ENCODE data around the gene MAP2K6.

The MAP2K6 gene

DNA sequence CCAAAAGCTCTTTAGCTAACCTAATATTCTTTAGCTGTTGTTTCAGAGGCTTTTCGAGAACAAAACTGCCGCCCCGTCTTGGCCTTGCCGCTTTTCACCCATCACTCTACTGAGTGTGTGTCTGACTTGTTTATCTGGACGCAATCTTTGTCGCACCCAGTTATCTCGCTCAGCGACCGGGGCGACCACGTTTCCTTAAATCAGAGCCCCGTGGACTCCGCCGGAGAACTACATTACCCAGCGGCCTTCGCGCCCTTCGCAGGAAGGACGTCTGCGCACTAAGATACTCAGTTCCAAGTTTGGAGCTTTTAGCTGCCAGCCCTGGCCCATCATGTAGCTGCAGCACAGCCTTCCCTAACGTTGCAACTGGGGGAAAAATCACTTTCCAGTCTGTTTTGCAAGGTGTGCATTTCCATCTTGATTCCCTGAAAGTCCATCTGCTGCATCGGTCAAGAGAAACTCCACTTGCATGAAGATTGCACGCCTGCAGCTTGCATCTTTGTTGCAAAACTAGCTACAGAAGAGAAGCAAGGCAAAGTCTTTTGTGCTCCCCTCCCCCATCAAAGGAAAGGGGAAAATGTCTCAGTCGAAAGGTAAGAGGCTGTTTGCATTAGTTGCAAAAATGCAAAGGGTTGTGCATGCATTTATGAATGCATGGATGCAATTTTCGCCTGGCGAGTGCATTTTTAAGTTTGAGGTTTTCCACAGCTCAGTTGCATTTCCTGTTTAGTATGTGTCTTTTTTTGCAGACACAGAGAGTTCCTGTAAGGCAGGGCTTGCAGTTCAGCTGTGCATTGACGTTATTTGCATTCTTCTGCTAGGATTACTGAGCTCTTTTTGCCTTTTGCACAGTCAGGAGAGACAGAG is at the start of gene MAP2K6:
TSS of gene MAP2K6 (plus strand) at position 290 of the 867 bp plus-strand sequence. CDS start at position 578, 288 bp downstream.
- peak; percentile 63 for DNase-seq

DNA sequence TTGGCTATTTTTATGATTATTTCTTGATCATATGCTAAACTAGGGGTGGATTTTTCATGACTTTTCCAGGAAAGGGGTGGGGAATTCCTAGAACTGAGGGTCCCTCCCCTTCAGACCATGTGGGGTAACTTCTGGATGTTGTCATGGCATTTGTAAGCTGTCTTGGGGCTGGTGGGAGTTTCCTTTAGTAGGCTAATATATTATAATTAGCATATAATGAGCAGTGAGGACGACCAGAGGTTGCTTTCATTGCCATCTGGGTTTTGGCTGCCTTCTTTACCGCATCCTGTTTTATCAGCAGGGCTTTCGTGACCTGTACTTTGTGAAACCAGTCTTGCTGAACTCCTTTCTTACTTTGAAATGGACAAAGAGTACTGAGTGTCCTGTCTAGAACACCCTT is 47.2 kb upstream of the MAP2K6 start:
- DNase-seq: no peak

GRCh38 chr17:69373069-69373468 is 41.4 kb upstream of the MAP2K6 start:
- no peak for DNase-seq

- no peak for DNase-seq
These were observed 39.3 kb upstream of the MAP2K6 start for GRCh38 chr17:69375229-69375628.

- no peak for DNase-seq
These were observed 25.6 kb upstream of the MAP2K6 start for GRCh38 chr17:69388822-69389442.

DNA sequence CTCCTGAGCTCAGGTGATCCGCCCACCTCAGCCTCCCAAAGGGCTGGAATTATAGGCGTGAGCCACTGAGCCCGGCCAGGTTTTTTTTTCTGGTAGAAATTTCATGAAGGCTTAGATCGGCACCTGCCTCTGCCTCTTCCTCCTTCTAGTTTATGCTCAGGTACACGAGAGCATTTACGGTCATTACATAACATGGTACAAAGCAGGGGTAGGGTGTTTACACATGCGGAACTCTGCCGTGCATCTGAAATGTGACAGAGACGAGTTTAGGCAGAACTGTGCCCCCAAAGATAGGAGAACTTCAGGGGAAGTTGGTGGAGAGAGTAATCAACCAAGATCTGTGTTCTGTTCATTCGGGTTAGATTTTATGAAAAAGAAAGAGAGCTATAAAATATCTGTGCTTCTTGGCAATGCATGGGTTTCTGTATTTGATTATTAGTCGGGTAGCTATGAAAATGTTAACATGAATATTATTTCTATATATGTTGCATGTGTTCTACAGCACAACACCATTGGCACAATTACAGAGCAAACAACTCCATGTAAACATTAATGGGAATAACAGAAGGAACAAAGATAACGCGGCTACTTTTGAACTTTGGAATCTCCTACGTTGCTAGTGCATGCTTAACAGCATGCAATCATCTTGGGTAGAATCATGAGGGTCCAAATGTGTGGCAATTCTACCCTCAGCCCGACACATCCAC is 23.5 kb upstream of the MAP2K6 start:
- DNase-seq: no peak

- no peak for DNase-seq
These were observed 13.2 kb upstream of the MAP2K6 start for GRCh38 chr17:69401251-69401650.

- no peak for DNase-seq
These were observed 12.4 kb upstream of the MAP2K6 start for GRCh38 chr17:69402052-69402451.

DNA sequence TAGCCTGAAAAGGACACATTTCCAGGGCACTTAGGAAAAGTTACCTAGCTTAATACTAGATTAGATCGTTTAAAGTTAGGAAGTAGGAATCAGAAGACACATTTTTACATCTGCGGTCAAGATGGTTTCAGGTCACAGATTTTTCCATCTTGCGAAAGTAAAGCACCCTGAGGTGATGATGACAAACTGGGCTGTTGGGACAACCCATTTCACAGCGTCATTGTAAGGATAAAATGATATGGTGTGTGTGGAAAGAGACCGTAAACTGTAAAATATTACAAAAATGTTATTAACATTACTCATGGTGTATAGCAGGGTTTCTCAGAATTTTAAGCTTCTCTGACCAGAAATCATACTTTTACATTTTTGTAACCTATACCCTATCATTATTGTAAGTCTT is 10.1 kb upstream of the MAP2K6 start:
- DNase-seq: no peak

GRCh38 chr17:69405096-69405495 is 9.4 kb upstream of the MAP2K6 start:
- DNase-seq: no peak

DNA sequence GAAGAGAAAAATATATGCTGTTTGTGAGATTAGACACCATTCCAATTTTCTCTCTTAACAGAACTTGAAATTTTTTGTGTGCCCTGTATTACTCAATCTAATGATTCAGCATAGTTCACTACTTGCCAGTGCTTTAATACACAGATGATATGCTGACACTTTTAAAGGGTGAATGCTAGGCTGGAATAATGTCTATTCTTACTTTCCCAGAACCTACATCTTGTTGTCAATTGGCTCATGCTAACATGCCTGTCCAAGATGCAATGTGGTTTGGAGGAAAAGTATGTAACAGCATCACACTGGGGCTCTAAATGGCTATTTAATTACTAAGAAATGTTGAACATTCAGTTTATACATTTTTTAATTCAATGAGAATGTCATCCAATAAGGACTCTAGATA is 7.6 kb upstream of the MAP2K6 start:
- no peak for DNase-seq

DNA sequence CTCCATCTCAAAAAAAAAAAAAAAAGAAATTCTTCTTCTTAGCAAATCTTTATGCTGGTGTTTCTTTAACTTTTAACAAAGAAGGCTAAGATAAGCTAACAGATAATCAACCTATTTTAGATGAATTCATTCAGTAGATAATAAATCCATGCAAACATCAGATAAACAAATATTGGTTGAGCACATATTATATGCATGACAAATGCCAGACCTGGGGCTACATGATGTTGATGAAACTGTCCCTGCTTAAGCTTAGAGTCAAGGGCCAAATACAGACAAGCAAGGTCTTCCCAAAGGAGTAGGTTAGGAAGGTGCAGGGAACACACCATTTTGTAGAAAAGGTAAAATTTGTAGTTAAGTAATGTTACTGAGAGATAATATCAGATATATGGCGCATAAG is 6.7 kb upstream of the MAP2K6 start:
- DNase-seq: no peak

- DNase-seq: no peak
These were observed 3.8 kb upstream of the MAP2K6 start for GRCh38 chr17:69410671-69411070.

GRCh38 chr17:69411766-69412165 is 2.7 kb upstream of the MAP2K6 start:
- no peak for DNase-seq

DNA sequence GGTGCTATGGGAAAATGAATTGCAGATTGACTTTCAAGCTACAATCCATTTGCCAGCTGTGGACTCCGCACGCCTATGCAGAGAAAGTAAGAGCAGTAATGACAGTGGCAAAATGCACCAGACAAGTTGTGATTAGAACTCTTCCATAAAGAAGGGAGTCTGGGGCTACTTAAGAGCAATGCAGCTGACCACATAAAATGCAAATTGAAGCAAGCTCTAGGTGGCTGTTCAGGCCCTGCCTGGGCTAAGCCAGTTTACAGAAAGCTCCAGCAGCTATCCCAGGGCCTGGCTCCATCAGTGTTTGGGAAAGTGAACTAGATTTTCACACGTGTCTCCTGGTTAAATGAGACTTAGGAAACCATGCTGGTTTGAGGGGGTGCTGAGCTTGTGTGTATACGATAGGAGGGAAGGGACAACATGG is 2.2 kb upstream of the MAP2K6 start:
- DNase-seq: no peak

DNA sequence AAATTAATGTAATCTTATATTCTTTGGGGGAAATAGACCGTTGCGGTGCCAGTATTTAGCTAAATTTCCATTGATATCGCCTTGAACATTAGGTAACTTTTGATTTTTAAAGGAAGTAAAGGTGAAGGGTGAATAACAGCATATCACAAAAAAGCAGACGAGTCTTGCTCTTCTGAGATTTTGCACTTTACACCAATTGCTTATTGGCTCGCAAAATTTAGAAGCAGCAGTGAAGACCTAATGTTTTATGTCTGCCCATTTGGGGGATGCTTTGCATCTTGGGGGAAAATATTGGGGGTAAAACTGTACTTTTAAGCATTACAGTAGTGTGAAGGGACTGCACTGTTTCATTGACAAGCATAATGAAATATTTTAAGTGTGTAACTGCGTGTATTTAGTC is 934 bp downstream of the MAP2K6 start:
- DNase-seq: no peak

- no peak for DNase-seq
These were observed 3.3 kb downstream of the MAP2K6 start for GRCh38 chr17:69417545-69418483.

DNA sequence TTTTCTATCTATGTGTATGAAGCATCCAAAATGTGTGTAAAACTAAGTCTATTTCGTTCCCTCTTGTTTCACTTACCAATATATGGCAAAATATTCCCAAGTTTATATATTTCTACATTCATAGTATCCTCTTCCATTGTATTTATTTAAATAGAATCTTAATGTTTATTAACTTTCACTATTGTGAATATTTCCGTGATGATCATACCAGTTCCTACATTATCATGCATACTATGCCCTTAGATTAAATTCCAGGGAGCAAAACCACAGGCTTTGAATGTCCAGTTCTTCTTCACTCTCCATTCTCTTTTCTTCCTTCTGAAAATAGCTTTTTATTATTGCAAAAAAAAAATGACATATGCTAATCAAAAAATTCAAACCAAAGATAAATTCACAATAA is 4.0 kb downstream of the MAP2K6 start:
- DNase-seq: no peak

DNA sequence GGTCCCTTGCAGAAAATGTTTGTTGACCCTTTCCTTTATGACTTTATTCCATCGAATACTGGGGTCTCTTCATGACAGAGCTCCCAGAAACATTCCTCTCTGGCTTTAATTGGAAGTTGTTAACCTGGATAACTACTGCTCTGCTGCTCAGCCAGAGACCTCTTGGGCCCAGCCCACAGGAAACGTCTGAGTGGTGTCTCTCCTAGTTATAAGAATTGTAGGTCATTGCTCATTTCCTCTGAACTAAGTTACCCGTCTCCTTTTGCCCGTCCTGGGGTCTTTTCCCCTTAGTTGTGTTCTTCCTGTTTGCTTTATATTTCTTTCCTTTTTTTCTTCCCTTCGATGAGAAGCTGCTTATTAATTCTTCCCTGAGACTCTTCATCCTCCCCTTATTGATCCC is 9.0 kb downstream of the MAP2K6 start:
- DNase-seq: no peak

GRCh38 chr17:69424287-69425041 is 10.0 kb downstream of the MAP2K6 start:
- no peak for DNase-seq

DNA sequence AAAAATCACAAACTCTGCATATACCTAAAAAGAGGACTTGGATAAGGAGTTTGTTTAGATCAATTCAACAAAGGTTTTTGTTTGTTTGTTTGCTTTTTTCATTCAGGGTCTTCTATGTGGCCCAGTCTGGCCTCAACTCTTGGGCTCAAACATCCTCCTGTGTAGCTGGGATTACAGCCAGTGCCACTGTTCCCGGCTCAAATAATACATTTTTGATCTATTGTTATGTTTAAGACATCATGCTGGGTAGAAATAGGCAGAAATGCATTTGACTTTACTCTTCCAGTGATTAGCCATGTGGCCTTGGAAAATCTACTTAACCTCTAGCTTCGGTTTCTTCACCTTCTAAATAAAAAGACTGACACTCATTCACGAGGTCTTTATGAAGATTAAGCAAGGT is 11.5 kb downstream of the MAP2K6 start:
- DNase-seq: no peak
